ENCODE data around the gene THAP5.

Gene THAP5

GRCh38 chr7:108569381-108570145, at the start of gene THAP5, which contains the start of gene DNAJB9:
THAP5 (minus strand) TSS chr7:108569706; CDS start chr7:108569569, 137 bp downstream.
DNAJB9 (plus strand) TSS chr7:108569874; CDS start chr7:108571727, 1,853 bp downstream.
- peak; percentile 94 to 98 for DNase-seq (ENCODE audit: low read depth in 2 of 2)

GRCh38 chr7:108618056-108618455, 48.5 kb upstream of the THAP5 start:
- no peak for DNase-seq (ENCODE audit: low read depth in 2 of 2)

- no peak for DNase-seq (ENCODE audit: low read depth in 2 of 2)
Measured at GRCh38 chr7:108614896-108615295, 45.4 kb upstream of the THAP5 start.

- DNase-seq (ENCODE audit: low read depth in 2 of 2): no peak
Measured at GRCh38 chr7:108613949-108614381, 44.5 kb upstream of the THAP5 start.

GRCh38 chr7:108613147-108613948, 43.8 kb upstream of the THAP5 start:
- DNase-seq (ENCODE audit: low read depth in 2 of 2): no peak

- DNase-seq (ENCODE audit: low read depth in 2 of 2): no peak
Measured at GRCh38 chr7:108611268-108611667, 41.8 kb upstream of the THAP5 start.

GRCh38 chr7:108609643-108610042, 40.1 kb upstream of the THAP5 start:
- no peak for DNase-seq (ENCODE audit: low read depth in 2 of 2)

GRCh38 chr7:108605559-108606201, 36.2 kb upstream of the THAP5 start:
- no peak for DNase-seq (ENCODE audit: low read depth in 2 of 2)

- no peak for DNase-seq (ENCODE audit: low read depth in 2 of 2)
Measured at GRCh38 chr7:108604307-108605077, 35.0 kb upstream of the THAP5 start.

- no peak for DNase-seq (ENCODE audit: low read depth in 2 of 2)
Measured at GRCh38 chr7:108603656-108604306, 34.3 kb upstream of the THAP5 start.

- no peak for DNase-seq (ENCODE audit: low read depth in 2 of 2)
Measured at GRCh38 chr7:108600399-108600798, 30.9 kb upstream of the THAP5 start.

GRCh38 chr7:108598914-108599580, 29.5 kb upstream of the THAP5 start:
- DNase-seq (ENCODE audit: low read depth in 2 of 2): no peak

GRCh38 chr7:108598153-108598552, 28.6 kb upstream of the THAP5 start:
- DNase-seq (ENCODE audit: low read depth in 2 of 2): no peak

GRCh38 chr7:108596560-108596959, 27.1 kb upstream of the THAP5 start:
- DNase-seq (ENCODE audit: low read depth in 2 of 2): no peak

- no peak for DNase-seq (ENCODE audit: low read depth in 2 of 2)
Measured at GRCh38 chr7:108592646-108593201, 23.2 kb upstream of the THAP5 start.

- no peak for DNase-seq (ENCODE audit: low read depth in 2 of 2)
Measured at GRCh38 chr7:108590606-108591005, 21.1 kb upstream of the THAP5 start.

GRCh38 chr7:108589874-108590273, 20.4 kb upstream of the THAP5 start:
- no peak for DNase-seq (ENCODE audit: low read depth in 2 of 2)

GRCh38 chr7:108589199-108589598, 19.7 kb upstream of the THAP5 start:
- no peak for DNase-seq (ENCODE audit: low read depth in 2 of 2)

- DNase-seq (ENCODE audit: low read depth in 2 of 2): no peak
Measured at GRCh38 chr7:108586274-108586710, 16.8 kb upstream of the THAP5 start.

- no peak for DNase-seq (ENCODE audit: low read depth in 2 of 2)
Measured at GRCh38 chr7:108585843-108586242, 16.3 kb upstream of the THAP5 start.

Data from stimulated activated CD4-positive, alpha-beta T cell treated with anti-CD3 and anti-CD28 coated beads, Interleukin-4, amount 100 ng/mL, for 48 hours (primary cell).